Lower leg skin (tissue), 4 donors: ENCODE results near the gene GAS6. TPM values are rescaled to one million over a fixed set of nuclear protein-coding genes. Genes with fewer than 3 reads are reported as not detected.

Source experiments
- DNase-seq, 2 donors: peaks; one replicate each; pipeline ENCODE4 v3.0.0-alpha.2; 2019; ENCODE audit warnings: low spot score in 2 of 2
- H3K4me3 ChIP-seq: fragments of 200-600 bp; sonication (generic); 2 replicates; pipeline ENCODE4 v1.5.1; 2017; ENCODE audit warnings: mild to moderate bottlenecking, low read depth; ENCODE audit not compliant: poor library complexity, severe bottlenecking
- CTCF ChIP-seq, 3 donors: fragments of 450-650 bp; IDR thresholded peaks; one replicate each; pipeline ENCODE4 v1.5.1; 2016; ENCODE audit warnings: antibody characterized with exemption in 3 of 3, mild to moderate bottlenecking in 3 of 3, moderate library complexity in 2 of 3
- POLR2A ChIP-seq, 2 donors: fragments of 450-650 bp; IDR thresholded peaks; one replicate each; pipeline ENCODE4 v1.6.1; 2016 to 2017; ENCODE audit warnings: antibody characterized with exemption in 2 of 2, mild to moderate bottlenecking in 1 of 2, moderate library complexity in 1 of 2
- WGBS, 2 donors: methylation state at CpG; one replicate each; pipeline ENCODE4 v1.1.5; 2018; 5-methylcytosine and 5-hydroxymethylcytosine counted together
- intact Hi-C: fragments of 100-400 bp; cut with DNase I; formaldehyde crosslinking; loops from one replicate; pipeline ENCODE4 v1.15.0; 2023; ENCODE audit warnings: low total_unique reads
- total RNA-seq, 4 donors: library from RNA; depleted of rRNA; stranded (reverse); fragments of >200 nt; gene quantifications; one replicate each; pipeline ENCODE4 v1.1.0, GENCODE V29; 2016

The GAS6 gene
- total RNA-seq, 4 donors from 2014 or later = 176 to 307 (median 213) TPM

GRCh38 chr13:113783966-113784644 is 79.8 kb downstream of the GAS6 start:
- no peak overlapping the region for H3K4me3 ChIP-seq
- 79 to 84% methylated on average over 10 of the region's 10 CpGs for WGBS, 2 donors
- intact Hi-C loops = no loop called here
- TF ChIP-seq CTCF (IDR thresholded peaks at IDR 0.05) = no peak
- TF ChIP-seq POLR2A (IDR thresholded peaks at IDR 0.05) = no peak
- DNase-seq = peak in 1 of 2 donors; percentile 67

GRCh38 chr13:113783200-113783881 is 80.5 kb downstream of the GAS6 start:
- peak in 1 of 2 donors; percentile 49 for DNase-seq
- TF ChIP-seq CTCF (IDR thresholded peaks at IDR 0.05) (no peak), POLR2A (IDR thresholded peaks at IDR 0.05) (no peak)
- WGBS, 2 donors = 56 to 66% methylated on average over 12 of the region's 12 CpGs
- intact Hi-C loops = no loop called here
- no peak overlapping the region for H3K4me3 ChIP-seq

- peak in 1 of 2 donors; percentile 26 for DNase-seq
- TF ChIP-seq CTCF (IDR thresholded peaks at IDR 0.05) = no peak
- no peak for TF ChIP-seq POLR2A (IDR thresholded peaks at IDR 0.05)
- intact Hi-C loops = no loop called here
- 80 to 83% methylated on average over 13 to 14 of the region's 14 CpGs for WGBS, 2 donors
- no peak overlapping the region for H3K4me3 ChIP-seq
Measured at GRCh38 chr13:113782472-113782871, 81.4 kb downstream of the GAS6 start.

GRCh38 chr13:113781571-113781970 is 82.3 kb downstream of the GAS6 start:
- no peak for TF ChIP-seq CTCF (IDR thresholded peaks at IDR 0.05)
- TF ChIP-seq POLR2A (IDR thresholded peaks at IDR 0.05) = no peak
- intact Hi-C loops = no loop called here
- WGBS, 2 donors = 55 to 57% methylated on average over 2 of the region's 2 CpGs
- DNase-seq = no peak
- no peak overlapping the region for H3K4me3 ChIP-seq

GRCh38 chr13:113777311-113778260 is 86.3 kb downstream of the GAS6 start:
- TF ChIP-seq POLR2A (IDR thresholded peaks at IDR 0.05) = no peak
- TF ChIP-seq CTCF (IDR thresholded peaks at IDR 0.05) = no peak
- 32 to 38% methylated on average over 19 to 28 of the region's 29 CpGs for WGBS, 2 donors
- H3K4me3 ChIP-seq = no peak overlapping the region
- DNase-seq = peak in 1 of 2 donors; percentile 70
- intact Hi-C loops = no loop called here
